ENCODE results near the gene ZCCHC2. TPM values are rescaled to one million over a fixed set of nuclear protein-coding genes. Genes with fewer than 3 reads are reported as not detected.

The ZCCHC2 gene
- total RNA-seq, 4 donors from 2014 or later: 16.8 to 30.8 (median 22.7) TPM

DNA sequence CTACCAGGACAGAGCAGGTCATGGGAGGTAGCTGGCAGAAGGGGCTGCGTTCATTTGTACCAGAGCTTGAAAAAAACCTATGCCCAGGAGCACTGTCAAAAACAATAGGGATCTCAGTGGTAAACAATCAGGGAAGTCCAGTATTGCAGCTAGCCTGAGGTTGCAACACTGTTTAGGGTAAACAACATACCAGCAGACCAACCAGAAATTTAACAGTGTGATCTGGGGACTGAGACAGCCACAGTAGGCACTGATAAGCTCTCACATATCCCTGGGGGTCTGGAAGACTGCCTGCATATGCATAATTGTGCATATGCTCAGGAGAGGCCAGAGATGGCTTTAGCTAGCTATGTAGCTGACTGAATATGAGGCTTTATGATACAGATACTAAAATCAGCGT, 12.0 kb upstream of the ZCCHC2 start:
- ATAC-seq: no peak
- WGBS, 2 donors (ENCODE audit: low coverage in 1 of 2): 75 to 90% methylated on average over 1 to 2 of the region's 2 CpGs
- peaks cover 0 to 8% (median 0%) of the 10 kb centered on the region in 3 donors for H3K4me1 ChIP-seq
- H3K9me3 ChIP-seq: peaks cover 0 to 48% (median 0%) of the 10 kb centered on the region in 3 donors
- H3K4me3 ChIP-seq: no peak overlapping the region
- no peaks in the 10 kb centered on the region for H3K36me3 ChIP-seq
- TF ChIP-seq EP300 (IDR thresholded peaks at IDR 0.05): no peak
- TF ChIP-seq, protein P1, sequence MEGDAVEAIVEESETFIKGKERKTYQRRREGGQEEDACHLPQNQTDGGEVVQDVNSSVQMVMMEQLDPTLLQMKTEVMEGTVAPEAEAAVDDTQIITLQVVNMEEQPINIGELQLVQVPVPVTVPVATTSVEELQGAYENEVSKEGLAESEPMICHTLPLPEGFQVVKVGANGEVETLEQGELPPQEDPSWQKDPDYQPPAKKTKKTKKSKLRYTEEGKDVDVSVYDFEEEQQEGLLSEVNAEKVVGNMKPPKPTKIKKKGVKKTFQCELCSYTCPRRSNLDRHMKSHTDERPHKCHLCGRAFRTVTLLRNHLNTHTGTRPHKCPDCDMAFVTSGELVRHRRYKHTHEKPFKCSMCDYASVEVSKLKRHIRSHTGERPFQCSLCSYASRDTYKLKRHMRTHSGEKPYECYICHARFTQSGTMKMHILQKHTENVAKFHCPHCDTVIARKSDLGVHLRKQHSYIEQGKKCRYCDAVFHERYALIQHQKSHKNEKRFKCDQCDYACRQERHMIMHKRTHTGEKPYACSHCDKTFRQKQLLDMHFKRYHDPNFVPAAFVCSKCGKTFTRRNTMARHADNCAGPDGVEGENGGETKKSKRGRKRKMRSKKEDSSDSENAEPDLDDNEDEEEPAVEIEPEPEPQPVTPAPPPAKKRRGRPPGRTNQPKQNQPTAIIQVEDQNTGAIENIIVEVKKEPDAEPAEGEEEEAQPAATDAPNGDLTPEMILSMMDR (IDR thresholded peaks at IDR 0.05): no peak
- no peak for TF ChIP-seq POLR2AphosphoS5 (IDR thresholded peaks at IDR 0.05)
- TF ChIP-seq POLR2A (IDR thresholded peaks at IDR 0.05): no peak
- H3K27ac ChIP-seq: no peak overlapping the region
- no peaks in the 10 kb centered on the region for H3K27me3 ChIP-seq

GRCh38 chr18:62512532-62512931, 10.3 kb upstream of the ZCCHC2 start:
- TF ChIP-seq EP300 (IDR thresholded peaks at IDR 0.05): no peak
- TF ChIP-seq, protein P1 (IDR thresholded peaks at IDR 0.05): no peak
- TF ChIP-seq POLR2AphosphoS5 (IDR thresholded peaks at IDR 0.05): no peak
- TF ChIP-seq POLR2A (IDR thresholded peaks at IDR 0.05): no peak
- ATAC-seq: no peak
- Histone ChIP-seq H3K4me1 (no peaks in the 10 kb centered on the region), H3K27ac (no peak overlapping the region), H3K4me3 (no peak overlapping the region), H3K36me3 (no peaks in the 10 kb centered on the region), H3K27me3 (no peaks in the 10 kb centered on the region), H3K9me3 (peaks cover 0 to 48% (median 0%) of the 10 kb centered on the region in 3 donors)
- WGBS, 2 donors (ENCODE audit: low coverage in 1 of 2): 80 to 85% methylated on average over 1 of the region's 1 CpG

DNA sequence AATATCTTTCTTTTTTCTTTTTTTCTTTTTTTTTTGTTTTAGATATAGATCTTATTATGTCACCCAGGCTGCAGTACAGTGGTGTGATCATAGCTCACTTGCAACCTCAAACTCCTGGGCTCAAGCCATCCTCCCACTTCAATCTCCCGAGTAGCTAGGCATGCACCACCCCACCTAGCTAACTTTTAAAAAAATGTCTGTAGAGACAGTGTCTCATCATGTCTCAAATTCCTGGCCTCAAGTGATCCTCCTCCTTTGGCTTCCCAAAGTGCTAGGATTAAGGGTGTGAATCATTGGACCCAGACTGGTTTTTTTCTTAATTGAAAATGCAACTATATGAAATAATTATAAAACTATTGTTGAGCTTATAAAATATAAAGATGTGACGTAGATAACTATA, 9.8 kb upstream of the ZCCHC2 start:
- Histone ChIP-seq H3K36me3 (no peaks in the 10 kb centered on the region), H3K27me3 (no peaks in the 10 kb centered on the region), H3K9me3 (peaks cover 0 to 48% (median 0%) of the 10 kb centered on the region in 3 donors), H3K4me3 (no peak overlapping the region), H3K27ac (no peak overlapping the region), H3K4me1 (no peaks in the 10 kb centered on the region)
- 71 to 75% methylated on average over 2 of the region's 2 CpGs for WGBS, 2 donors (ENCODE audit: low coverage in 1 of 2)
- ATAC-seq: no peak
- TF ChIP-seq, protein P1 (IDR thresholded peaks at IDR 0.05): no peak
- TF ChIP-seq POLR2AphosphoS5 (IDR thresholded peaks at IDR 0.05): no peak

- Histone ChIP-seq H3K27ac (no peak overlapping the region), H3K36me3 (no peaks in the 10 kb centered on the region), H3K9me3 (peaks cover 0 to 48% (median 0%) of the 10 kb centered on the region in 3 donors), H3K4me3 (no peak overlapping the region), H3K4me1 (no peaks in the 10 kb centered on the region), H3K27me3 (no peaks in the 10 kb centered on the region)
- ATAC-seq: no peak
- TF ChIP-seq POLR2A (IDR thresholded peaks at IDR 0.05): no peak
- no peak for TF ChIP-seq POLR2AphosphoS5 (IDR thresholded peaks at IDR 0.05)
- TF ChIP-seq, protein P1 (IDR thresholded peaks at IDR 0.05): no peak
- TF ChIP-seq EP300 (IDR thresholded peaks at IDR 0.05): no peak
These were observed 8.3 kb upstream of the ZCCHC2 start for GRCh38 chr18:62514570-62514969.

GRCh38 chr18:62516242-62516641, 6.6 kb upstream of the ZCCHC2 start:
- 81% methylated on average over 1 of the region's 1 CpG; no CpG with 5 or more reads in 1 of the 2 donors for WGBS, 2 donors (ENCODE audit: low coverage in 1 of 2)
- H3K4me3 ChIP-seq: no peak overlapping the region
- H3K4me1 ChIP-seq: peaks cover 0 to 8% (median 0%) of the 10 kb centered on the region in 3 donors
- peaks cover 0 to 43% (median 0%) of the 10 kb centered on the region in 3 donors for H3K9me3 ChIP-seq
- TF ChIP-seq EP300 (IDR thresholded peaks at IDR 0.05): no peak
- no peak for TF ChIP-seq POLR2AphosphoS5 (IDR thresholded peaks at IDR 0.05)
- TF ChIP-seq, protein P1 (IDR thresholded peaks at IDR 0.05): no peak
- TF ChIP-seq POLR2A (IDR thresholded peaks at IDR 0.05): no peak
- ATAC-seq: no peak
- no peaks in the 10 kb centered on the region for H3K36me3 ChIP-seq
- no peaks in the 10 kb centered on the region for H3K27me3 ChIP-seq
- no peak overlapping the region for H3K27ac ChIP-seq
